RWPE1 (cell line): ENCODE data around the gene BPIFB3.

ENCODE experiments used
- CTCF ChIA-PET: fragments of 350-600 bp; sonication (Branson Sonifier 250); formaldehyde crosslinking; extraction: SDS; loops from one replicate; lab custom pipeline; 2021; lab: Yijun Ruan, JAX
- POLR2A ChIA-PET: fragments of 400-600 bp; formaldehyde crosslinking; extraction: SDS; loops from one replicate; lab custom pipeline; 2020; ENCODE audit warnings: antibody characterized with exemption; ENCODE audit not compliant: low non-redundant PET; lab: Yijun Ruan, JAX
- DNase-seq: peaks from one replicate; pipeline ENCODE4 v3.0.0; 2012; ENCODE audit warnings: low spot score
- H3K27ac ChIP-seq: fragments of 450-650 bp; 2 replicates; pipeline ENCODE4 v1.5.1; 2017
- TF ChIP-seq, protein P1 (sequence below): fragments of 450-650 bp; conservative IDR thresholded peaks from 2 replicates; pipeline ENCODE4 v1.5.1; 2017; ENCODE audit warnings: low read depth, mild to moderate bottlenecking

The BPIFB3 gene

DNA sequence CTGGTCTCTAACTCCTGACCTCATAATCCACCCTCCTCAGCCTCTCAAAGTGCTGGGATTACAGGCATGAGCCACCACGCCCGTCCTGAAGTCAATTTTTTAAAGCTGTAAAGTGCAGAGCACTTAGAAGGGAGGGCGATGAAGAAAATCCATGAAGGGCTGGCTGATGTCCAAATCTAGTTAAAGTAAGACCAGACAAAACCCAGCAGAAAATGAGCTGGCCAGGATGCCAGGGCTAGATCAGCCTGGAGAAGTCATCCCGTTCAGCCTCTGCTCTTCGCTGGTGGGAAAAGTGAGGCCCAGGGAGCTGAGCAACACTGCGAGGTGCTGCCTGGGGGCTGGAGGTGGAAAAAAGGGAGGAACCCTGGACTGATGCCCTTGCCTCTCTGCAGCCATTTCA lies 28.8 kb downstream of the BPIFB3 start:
- TF ChIP-seq, protein P1, sequence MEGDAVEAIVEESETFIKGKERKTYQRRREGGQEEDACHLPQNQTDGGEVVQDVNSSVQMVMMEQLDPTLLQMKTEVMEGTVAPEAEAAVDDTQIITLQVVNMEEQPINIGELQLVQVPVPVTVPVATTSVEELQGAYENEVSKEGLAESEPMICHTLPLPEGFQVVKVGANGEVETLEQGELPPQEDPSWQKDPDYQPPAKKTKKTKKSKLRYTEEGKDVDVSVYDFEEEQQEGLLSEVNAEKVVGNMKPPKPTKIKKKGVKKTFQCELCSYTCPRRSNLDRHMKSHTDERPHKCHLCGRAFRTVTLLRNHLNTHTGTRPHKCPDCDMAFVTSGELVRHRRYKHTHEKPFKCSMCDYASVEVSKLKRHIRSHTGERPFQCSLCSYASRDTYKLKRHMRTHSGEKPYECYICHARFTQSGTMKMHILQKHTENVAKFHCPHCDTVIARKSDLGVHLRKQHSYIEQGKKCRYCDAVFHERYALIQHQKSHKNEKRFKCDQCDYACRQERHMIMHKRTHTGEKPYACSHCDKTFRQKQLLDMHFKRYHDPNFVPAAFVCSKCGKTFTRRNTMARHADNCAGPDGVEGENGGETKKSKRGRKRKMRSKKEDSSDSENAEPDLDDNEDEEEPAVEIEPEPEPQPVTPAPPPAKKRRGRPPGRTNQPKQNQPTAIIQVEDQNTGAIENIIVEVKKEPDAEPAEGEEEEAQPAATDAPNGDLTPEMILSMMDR: no peak
- POLR2A ChIA-PET: no interaction called here
- no peak for DNase-seq
- CTCF ChIA-PET: no interaction called here
- no peak overlapping the region for H3K27ac ChIP-seq

DNA sequence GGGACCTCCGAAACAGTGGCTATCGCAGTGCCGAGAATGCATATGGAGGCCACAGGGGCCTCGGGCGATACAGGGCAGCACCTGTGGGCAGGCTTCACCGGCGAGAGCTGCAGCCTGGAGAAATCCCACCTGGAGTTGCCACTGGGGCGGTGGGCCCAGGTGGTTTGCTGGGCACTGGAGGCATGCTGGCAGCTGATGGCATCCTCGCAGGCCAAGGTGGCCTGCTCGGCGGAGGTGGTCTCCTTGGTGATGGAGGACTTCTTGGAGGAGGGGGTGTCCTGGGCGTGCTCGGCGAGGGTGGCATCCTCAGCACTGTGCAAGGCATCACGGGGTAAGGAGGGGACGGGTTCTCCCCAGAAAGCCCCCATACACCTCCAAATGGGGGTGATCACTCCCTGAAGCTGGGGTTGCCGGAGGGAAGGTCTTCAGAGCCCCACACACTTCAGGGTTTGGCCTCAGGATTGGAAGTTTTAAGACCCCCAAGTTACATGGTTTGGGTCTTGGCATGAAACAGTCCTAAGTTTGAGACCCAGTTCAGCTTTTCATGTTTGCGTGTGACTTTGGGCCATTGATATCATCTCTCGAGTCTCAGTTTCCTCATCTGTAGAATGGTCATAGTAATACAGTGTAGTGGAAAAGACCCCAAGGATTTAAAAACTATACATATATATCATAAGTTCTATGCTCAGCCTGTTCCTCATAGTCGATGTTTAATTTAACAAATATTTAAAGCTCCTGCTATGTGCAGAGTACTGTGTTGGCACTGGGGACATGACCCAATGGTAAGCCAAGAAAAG lies 30.0 kb downstream of the BPIFB3 start:
- ChIA-PET CTCF (interaction anchor here (0.5 to 0.8 kb wide), 5 partner anchors 12 to 433 kb away, joined by 3 to 6 read pairs (median 4); no protein-coding TSS in a partner anchor), POLR2A (no interaction called here)
- TF ChIP-seq, protein P1: no peak
- H3K27ac ChIP-seq: no peak overlapping the region
- no peak for DNase-seq

DNA sequence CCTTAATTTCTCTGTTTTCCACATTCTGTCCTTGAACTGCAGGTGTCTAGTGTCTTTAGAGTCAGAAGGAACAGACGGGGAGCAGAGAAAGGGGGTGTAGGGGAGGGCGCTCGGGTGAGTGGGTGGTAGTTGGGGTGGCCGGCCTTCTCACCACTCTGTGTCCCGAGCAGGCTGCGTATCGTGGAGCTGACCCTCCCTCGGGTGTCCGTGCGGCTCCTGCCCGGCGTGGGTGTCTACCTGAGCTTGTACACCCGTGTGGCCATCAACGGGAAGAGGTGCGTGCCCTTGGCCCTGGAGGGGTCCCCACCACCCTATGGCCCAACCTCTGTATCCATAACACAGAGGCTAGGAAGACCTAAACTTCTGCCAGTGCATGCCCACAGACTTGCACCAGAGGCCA lies 31.0 kb downstream of the BPIFB3 start:
- TF ChIP-seq, protein P1: no peak
- no peak overlapping the region for H3K27ac ChIP-seq
- no peak for DNase-seq
- ChIA-PET CTCF (no interaction called here), POLR2A (no interaction called here)

DNA sequence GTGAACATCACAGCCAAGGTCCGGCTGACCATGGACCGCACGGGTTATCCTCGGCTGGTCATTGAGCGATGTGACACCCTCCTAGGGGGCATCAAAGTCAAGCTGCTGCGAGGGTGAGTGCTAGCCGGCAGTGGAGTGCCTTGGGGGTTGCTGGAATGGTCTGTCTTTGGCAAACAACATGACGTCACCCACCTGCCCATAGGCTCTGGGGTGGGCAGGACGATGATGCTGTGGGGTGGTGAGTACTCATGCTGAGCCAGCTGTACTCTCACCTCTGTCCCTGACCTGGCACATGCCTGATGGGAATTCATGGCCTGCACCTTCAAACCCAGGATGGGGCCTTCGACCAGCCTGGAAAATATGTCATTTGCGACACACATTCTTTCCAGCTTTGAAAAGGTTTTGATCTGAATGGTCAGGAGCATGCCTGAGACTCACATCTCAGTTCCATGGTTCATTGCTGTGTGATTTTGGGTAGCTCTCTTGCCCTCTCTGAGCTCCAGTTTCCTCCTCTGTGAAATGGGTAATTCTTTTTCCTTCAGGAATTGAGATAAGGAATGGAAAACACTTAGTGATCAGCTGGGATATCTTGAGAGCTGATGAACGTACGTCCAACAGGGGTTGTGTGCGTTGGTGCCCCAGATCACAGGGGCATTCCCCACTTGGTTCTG lies 32.5 kb downstream of the BPIFB3 start:
- ChIA-PET CTCF (interaction anchor here (0.8 to 1.2 kb wide), 2 partner anchors 10 to 296 kb away, joined by 3 read pairs; no protein-coding TSS in a partner anchor), POLR2A (no interaction called here)
- H3K27ac ChIP-seq: no peak overlapping the region
- DNase-seq: no peak
- TF ChIP-seq, protein P1: no peak

DNA sequence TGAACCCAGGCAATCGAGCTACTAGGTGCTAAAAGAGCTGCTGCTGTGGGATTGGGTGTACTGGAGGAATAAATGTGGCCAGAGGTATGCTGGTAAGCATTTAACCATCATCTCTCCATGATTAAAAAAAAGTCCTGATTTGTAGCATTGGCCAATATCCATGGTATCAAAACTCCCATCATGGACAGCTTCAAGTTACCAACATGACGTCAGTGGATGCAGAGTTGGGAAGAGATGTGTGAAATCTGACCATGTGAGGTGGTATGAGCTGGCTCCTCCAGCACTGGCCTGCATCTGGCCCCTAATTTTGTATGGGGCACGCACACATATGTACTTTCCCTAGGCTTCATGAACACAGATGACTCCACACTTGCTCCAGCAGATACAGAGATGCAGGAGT lies 37.4 kb downstream of the BPIFB3 start:
- no peak for DNase-seq
- ChIA-PET POLR2A (no interaction called here), CTCF (interaction anchor here (1.4 kb wide), 1 partner anchor 301 kb away, joined by 6 read pairs; no protein-coding TSS in a partner anchor)
- TF ChIP-seq, protein P1: no peak
- no peak overlapping the region for H3K27ac ChIP-seq

DNA sequence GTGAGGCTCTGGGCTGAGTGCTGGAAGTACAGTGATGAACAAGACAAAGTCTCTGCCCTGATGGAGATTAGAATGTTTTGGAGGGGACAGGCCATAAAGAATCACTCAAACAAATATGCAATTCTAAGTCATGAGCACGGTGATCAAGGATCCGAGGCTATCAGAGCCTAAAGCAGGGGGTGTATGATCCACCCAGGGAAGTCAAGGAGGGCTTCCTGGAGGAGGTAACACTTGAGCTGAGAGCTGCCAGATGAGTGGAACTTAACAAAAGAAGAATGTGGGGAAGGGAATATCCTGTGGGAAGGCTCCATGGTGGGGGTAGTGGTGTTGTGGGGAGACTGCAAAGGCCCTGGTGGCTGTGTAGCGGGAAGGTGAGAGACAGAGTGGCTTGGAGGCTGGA lies 38.0 kb downstream of the BPIFB3 start:
- TF ChIP-seq, protein P1: no peak
- H3K27ac ChIP-seq: no peak overlapping the region
- no peak for DNase-seq
- POLR2A ChIA-PET: no interaction called here
- CTCF ChIA-PET: no interaction called here
